ENCODE results near the gene ADAMTSL3. TPM values are rescaled to one million over a fixed set of nuclear protein-coding genes. Genes with fewer than 3 reads are reported as not detected.
A peak's percentile ranks its signal among the peaks of the same experiment; 100 is the strongest.

Gene ADAMTSL3
- total RNA-seq, 2 donors from 2014 or later: 12.2 to 21.2 TPM

GRCh38 chr15:83653288-83653638 is 660 bp upstream of the ADAMTSL3 start:
- H3K27ac ChIP-seq: peak overlapping the region; percentile 78 to 94
- H3K36me3 ChIP-seq: no peaks in the 10 kb centered on the region
- TF ChIP-seq CTCF (IDR thresholded peaks at IDR 0.05): no peak
- H3K4me1 ChIP-seq: peaks cover 0 to 48% of the 10 kb centered on the region in 2 donors
- H3K27me3 ChIP-seq: no peaks in the 10 kb centered on the region
- no peaks in the 10 kb centered on the region for H3K9me3 ChIP-seq
- DNase-seq (ENCODE audit: low spot score): no peak
- peak overlapping the region; percentile 66 to 68 for H3K4me3 ChIP-seq

- no peak for DNase-seq (ENCODE audit: low spot score)
- peaks cover 0 to 60% of the 10 kb centered on the region in 2 donors for H3K4me1 ChIP-seq
- H3K27ac ChIP-seq: peak overlapping the region; percentile 86 to 94
- no peaks in the 10 kb centered on the region for H3K27me3 ChIP-seq
- H3K4me3 ChIP-seq: peak overlapping the region; percentile 66 to 68
- no peaks in the 10 kb centered on the region for H3K36me3 ChIP-seq
- H3K9me3 ChIP-seq: no peaks in the 10 kb centered on the region
- no peak for TF ChIP-seq CTCF (IDR thresholded peaks at IDR 0.05)
Measured at GRCh38 chr15:83654379-83655236, 685 bp downstream of the ADAMTSL3 start.

- Histone ChIP-seq H3K36me3 (no peaks in the 10 kb centered on the region), H3K4me1 (peaks cover 0 to 60% of the 10 kb centered on the region in 2 donors), H3K27ac (peak overlapping the region; percentile 86 to 94), H3K9me3 (no peaks in the 10 kb centered on the region), H3K4me3 (peak overlapping the region; percentile 66 to 68), H3K27me3 (no peaks in the 10 kb centered on the region)
- no peak for TF ChIP-seq CTCF (IDR thresholded peaks at IDR 0.05)
- DNase-seq (ENCODE audit: low spot score): no peak
Measured at GRCh38 chr15:83655237-83655616, 1.3 kb downstream of the ADAMTSL3 start.

DNA sequence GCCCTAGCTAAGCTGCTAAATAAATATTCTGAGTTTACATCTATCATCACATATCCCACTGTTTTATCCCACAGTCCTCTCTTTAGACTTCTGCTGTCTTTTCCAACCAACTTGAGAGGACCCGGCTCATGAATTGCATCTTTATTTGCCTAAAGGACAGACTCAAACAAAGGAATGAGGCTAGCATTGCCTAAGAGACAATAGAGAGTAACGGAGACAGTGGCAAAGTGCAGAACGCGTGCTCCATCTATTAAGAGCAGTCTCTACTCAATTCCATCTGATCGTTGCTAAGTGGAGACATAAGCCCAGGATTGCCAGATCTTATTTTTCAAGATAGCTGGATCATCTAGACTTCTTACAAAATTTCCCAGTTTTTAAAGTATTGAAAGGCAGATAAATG is 2.3 kb downstream of the ADAMTSL3 start:
- Histone ChIP-seq H3K4me1 (peaks cover 0 to 60% of the 10 kb centered on the region in 2 donors), H3K27me3 (no peaks in the 10 kb centered on the region), H3K4me3 (no peak overlapping the region), H3K36me3 (no peaks in the 10 kb centered on the region), H3K27ac (peak overlapping the region; percentile 12 to 94), H3K9me3 (no peaks in the 10 kb centered on the region)
- DNase-seq (ENCODE audit: low spot score): no peak
- TF ChIP-seq CTCF (IDR thresholded peaks at IDR 0.05): no peak

DNA sequence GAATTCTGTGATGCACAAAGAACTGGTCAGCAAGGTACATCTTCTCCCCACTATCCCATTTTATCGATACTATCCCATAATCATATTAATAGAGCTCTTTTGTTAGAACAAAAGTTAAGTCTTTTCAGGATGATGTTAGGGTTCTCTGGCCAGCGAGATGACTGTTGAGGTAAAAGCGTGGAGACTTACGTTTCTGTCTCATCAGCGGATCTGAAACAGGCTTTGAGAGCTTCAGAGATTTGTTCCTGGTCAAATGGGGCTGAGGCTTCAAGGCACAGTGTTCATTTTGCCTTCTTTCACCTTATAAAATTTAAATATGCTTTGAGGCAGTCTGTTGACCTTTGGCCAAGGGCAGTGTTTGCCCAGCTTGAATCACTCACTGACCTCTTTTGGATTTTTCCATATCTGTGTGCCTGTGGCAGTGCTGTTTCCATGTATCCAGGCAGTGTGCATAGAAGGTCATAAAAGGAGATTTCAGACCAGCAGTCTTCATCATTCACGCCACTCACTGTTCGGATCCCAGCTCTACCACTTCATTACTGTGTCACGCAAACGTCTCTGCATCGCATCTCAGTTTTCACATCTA is 3.1 kb downstream of the ADAMTSL3 start:
- Histone ChIP-seq H3K9me3 (no peaks in the 10 kb centered on the region), H3K27me3 (no peaks in the 10 kb centered on the region), H3K4me3 (no peak overlapping the region), H3K27ac (peak overlapping the region; percentile 13 to 65), H3K36me3 (no peaks in the 10 kb centered on the region), H3K4me1 (peaks cover 0 to 60% of the 10 kb centered on the region in 2 donors)
- DNase-seq (ENCODE audit: low spot score): no peak
- no peak for TF ChIP-seq CTCF (IDR thresholded peaks at IDR 0.05)

Measured in right atrium auricular region (tissue), 2 donors.